Erythroblast (primary cell): ENCODE results near the gene FN3K.

Experiments
- GATA1 ChIP-seq: IDR thresholded peaks from 2 replicates; pipeline ENCODE4 v1.6.1; 2011; ENCODE audit warnings: low read depth, mild to moderate bottlenecking, control low read depth, low read length, moderate library complexity
- POLR2A ChIP-seq: IDR thresholded peaks from 2 replicates; pipeline ENCODE4 v1.6.1; 2011; ENCODE audit warnings: mild to moderate bottlenecking, low read length

DNA sequence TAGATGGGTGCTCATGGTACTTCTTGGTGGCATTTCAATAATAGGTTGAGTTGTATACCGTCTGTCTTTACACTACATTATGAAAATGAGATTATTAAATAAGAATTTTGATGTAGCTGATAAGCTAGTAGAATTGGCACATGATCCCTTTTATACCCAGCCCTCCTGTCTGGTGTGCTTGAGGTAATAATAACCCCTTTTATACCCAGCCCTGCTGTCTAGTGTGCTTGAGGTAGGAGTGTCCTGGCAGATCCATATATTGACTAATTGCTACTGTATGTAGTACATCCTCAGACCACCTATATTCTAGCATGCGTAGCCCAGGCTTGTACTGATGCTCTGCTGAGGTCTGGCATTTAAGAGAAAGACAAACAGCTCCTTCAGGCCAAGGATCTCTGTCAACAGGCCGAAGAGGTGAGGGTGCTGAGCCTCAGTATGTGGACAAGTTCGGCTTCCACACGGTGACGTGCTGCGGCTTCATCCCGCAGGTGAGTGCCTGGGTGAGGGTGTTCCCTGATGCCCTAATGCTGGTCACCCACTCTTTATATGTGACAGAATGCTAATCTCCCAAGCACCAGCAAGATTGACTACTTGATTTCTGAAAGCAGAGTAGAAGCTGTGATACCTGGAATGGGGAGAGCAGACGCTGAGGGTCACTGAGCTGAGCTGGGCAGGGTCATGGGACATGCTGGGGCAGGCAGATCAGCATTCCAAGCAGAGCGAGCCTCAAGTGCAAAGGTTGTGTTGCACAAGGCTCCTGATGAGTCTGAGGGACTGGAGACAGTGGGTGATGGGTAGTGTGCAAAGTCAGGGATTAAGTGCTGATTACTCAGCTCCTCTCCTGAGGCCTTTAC is 5.7 kb downstream of the FN3K start:
- no peak for TF ChIP-seq POLR2A
- no peak for TF ChIP-seq GATA1
